ENCODE data around the gene MERTK. TPM values are rescaled to one million over a fixed set of nuclear protein-coding genes. Genes with fewer than 3 reads are reported as not detected.

The MERTK gene
- total and polyA plus RNA-seq, 2 of the 13 experiments (the other 11 are each of a cell fraction or from before 2014, with no cell fraction given) = 37.3 to 44.7 TPM

- TF ChIP-seq STAT6 (CRISPR knock-in tag; IDR thresholded peaks at IDR 0.05; ENCODE audit: borderline replicate concordance) (no peak), CCDC6 (CRISPR knock-in tag; IDR thresholded peaks at IDR 0.05) (no peak), ZNF850 (CRISPR knock-in tag; conservative IDR thresholded peaks at IDR 0.05) (no peak), MED8 (CRISPR knock-in tag; IDR thresholded peaks at IDR 0.05; ENCODE audit: insufficient replicate concordance) (no peak), ETS1 (CRISPR knock-in tag; IDR thresholded peaks at IDR 0.05) (no peak), ZNF296 (CRISPR knock-in tag; conservative IDR thresholded peaks at IDR 0.05) (no peak), ZFYVE20 (CRISPR knock-in tag; IDR thresholded peaks at IDR 0.05; ENCODE audit: borderline replicate concordance, low read depth) (no peak), ZNF280B (CRISPR knock-in tag; IDR thresholded peaks at IDR 0.05; ENCODE audit: borderline replicate concordance) (no peak), ZNF782 (CRISPR knock-in tag; IDR thresholded peaks at IDR 0.05; ENCODE audit: borderline replicate concordance) (no peak), FOXP1 (IDR thresholded peaks at IDR 0.05) (no peak), FOXP1 (CRISPR knock-in tag; IDR thresholded peaks at IDR 0.05) (peak; percentile 10; the same call in 1 of the 2 replicates), ZFX (CRISPR knock-in tag; IDR thresholded peaks at IDR 0.05; ENCODE audit: low read depth) (no peak), ZNF619 (CRISPR knock-in tag; IDR thresholded peaks at IDR 0.05) (no peak), HMG20A (CRISPR knock-in tag; IDR thresholded peaks at IDR 0.05; ENCODE audit: borderline replicate concordance) (peak; percentile 48; the same call in 1 of the 2 replicates), ZNF547 (CRISPR knock-in tag; IDR thresholded peaks at IDR 0.05) (no peak), HES4 (CRISPR knock-in tag; IDR thresholded peaks at IDR 0.05; ENCODE audit: borderline replicate concordance) (no peak), MIER3 (CRISPR knock-in tag; IDR thresholded peaks at IDR 0.05; ENCODE audit: borderline replicate concordance) (no peak), ZNF597 (CRISPR knock-in tag; IDR thresholded peaks at IDR 0.05) (no peak), EHMT2 (IDR thresholded peaks at IDR 0.05; ENCODE audit: borderline replicate concordance, low read depth, low read length) (peak; percentile 74; the same call in 1 of the 2 replicates), ELF3 (CRISPR knock-in tag; IDR thresholded peaks at IDR 0.05) (no peak), TEF (CRISPR knock-in tag; IDR thresholded peaks at IDR 0.05) (no peak), XBP1 (CRISPR knock-in tag; IDR thresholded peaks at IDR 0.05) (no peak), ZMYM4 (CRISPR knock-in tag; IDR thresholded peaks at IDR 0.05) (peak; percentile 61), ZNF768 (CRISPR knock-in tag; IDR thresholded peaks at IDR 0.05) (no peak), RBM39 (IDR thresholded peaks at IDR 0.05; ENCODE audit: low read depth, low read length, poor library complexity, severe bottlenecking) (no peak), JDP2 (CRISPR knock-in tag; IDR thresholded peaks at IDR 0.05; ENCODE audit: borderline replicate concordance) (no peak)
These were observed 96.7 kb downstream of the MERTK start (continued) for GRCh38 chr2:111995148-111995547.
